HFF-Myc (cell line): Measurements from ENCODE around the gene OPHN1.

Experiments used
- DNase-seq: peaks from one replicate; pipeline ENCODE4 v3.0.0-alpha.2; 2011; ENCODE audit warnings: low read depth; ENCODE audit errors: extremely low read depth
- H3K4me3 ChIP-seq: replicated peaks from 2 replicates; pipeline ENCODE4 v1.5.1; 2011; ENCODE audit warnings: low read depth, mild to moderate bottlenecking, control low read depth, low read length
- TF ChIP-seq, protein P1 (sequence below): IDR thresholded peaks from 2 replicates; pipeline ENCODE4 v1.5.1; 2012; ENCODE audit warnings: mild to moderate bottlenecking, low read depth, low read length, control low read depth; ENCODE audit errors: missing control alignments

Gene OPHN1, protein sequence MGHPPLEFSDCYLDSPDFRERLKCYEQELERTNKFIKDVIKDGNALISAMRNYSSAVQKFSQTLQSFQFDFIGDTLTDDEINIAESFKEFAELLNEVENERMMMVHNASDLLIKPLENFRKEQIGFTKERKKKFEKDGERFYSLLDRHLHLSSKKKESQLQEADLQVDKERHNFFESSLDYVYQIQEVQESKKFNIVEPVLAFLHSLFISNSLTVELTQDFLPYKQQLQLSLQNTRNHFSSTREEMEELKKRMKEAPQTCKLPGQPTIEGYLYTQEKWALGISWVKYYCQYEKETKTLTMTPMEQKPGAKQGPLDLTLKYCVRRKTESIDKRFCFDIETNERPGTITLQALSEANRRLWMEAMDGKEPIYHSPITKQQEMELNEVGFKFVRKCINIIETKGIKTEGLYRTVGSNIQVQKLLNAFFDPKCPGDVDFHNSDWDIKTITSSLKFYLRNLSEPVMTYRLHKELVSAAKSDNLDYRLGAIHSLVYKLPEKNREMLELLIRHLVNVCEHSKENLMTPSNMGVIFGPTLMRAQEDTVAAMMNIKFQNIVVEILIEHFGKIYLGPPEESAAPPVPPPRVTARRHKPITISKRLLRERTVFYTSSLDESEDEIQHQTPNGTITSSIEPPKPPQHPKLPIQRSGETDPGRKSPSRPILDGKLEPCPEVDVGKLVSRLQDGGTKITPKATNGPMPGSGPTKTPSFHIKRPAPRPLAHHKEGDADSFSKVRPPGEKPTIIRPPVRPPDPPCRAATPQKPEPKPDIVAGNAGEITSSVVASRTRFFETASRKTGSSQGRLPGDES

DNA sequence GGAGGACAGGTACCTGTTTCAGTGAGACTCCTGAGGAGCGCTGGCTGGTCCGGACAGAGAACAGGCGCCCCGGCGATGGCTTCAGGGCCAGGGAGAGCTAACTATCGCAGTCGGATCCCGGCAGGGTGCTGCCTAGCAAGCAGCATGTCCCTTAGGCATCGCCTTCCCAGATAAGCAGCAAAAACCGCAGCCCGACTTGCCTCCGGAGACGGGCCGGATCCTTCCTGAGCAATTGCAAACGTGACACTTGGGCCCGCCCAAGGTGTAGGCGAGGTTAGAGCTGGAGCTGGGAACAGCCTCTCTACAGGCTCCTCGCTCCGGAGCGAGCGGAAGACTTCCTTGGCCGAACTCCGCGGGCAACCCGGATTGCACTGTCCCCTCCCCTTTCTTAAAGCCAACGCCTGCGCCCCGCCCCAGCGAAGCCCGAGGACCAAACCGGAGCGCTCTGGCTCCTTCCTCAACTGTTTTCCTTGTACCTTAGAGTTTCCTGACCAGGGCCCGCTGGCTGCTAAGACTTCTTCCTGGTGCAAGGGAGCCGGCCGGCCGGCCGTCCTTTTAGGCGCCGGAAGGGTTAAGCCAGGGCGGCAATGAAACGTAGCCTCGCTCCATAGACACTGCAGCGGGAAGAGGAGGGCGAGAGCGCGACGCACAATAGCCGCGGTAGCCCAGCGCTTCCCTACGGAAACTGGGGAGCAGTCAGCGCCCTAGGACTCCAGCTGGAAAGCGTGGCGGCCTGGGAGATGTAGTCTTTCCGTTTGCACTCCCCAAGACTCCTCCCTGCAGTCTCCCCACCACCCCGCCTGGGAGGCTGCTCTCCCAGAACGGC, at the start of gene OPHN1:
Gene OPHN1, minus strand, starts transcription at position 341 of the 826 bp plus-strand sequence. CDS start 475 bp downstream, outside the sequence.
- DNase-seq = no peak
- H3K4me3 ChIP-seq = peak within 1 kb of the TSS; percentile 52
- TF ChIP-seq, protein P1, sequence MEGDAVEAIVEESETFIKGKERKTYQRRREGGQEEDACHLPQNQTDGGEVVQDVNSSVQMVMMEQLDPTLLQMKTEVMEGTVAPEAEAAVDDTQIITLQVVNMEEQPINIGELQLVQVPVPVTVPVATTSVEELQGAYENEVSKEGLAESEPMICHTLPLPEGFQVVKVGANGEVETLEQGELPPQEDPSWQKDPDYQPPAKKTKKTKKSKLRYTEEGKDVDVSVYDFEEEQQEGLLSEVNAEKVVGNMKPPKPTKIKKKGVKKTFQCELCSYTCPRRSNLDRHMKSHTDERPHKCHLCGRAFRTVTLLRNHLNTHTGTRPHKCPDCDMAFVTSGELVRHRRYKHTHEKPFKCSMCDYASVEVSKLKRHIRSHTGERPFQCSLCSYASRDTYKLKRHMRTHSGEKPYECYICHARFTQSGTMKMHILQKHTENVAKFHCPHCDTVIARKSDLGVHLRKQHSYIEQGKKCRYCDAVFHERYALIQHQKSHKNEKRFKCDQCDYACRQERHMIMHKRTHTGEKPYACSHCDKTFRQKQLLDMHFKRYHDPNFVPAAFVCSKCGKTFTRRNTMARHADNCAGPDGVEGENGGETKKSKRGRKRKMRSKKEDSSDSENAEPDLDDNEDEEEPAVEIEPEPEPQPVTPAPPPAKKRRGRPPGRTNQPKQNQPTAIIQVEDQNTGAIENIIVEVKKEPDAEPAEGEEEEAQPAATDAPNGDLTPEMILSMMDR = no peak

- TF ChIP-seq, protein P1 = no peak
- no peak for DNase-seq
- H3K4me3 ChIP-seq = no peak overlapping the region
These were observed 47.7 kb upstream of the OPHN1 start for GRCh38 chrX:68480969-68481368.

- H3K4me3 ChIP-seq = no peak overlapping the region
- TF ChIP-seq, protein P1 = no peak
- DNase-seq = no peak
These were observed 31.5 kb upstream of the OPHN1 start for GRCh38 chrX:68464796-68465195.

GRCh38 chrX:68463880-68464279, 30.6 kb upstream of the OPHN1 start:
- no peak overlapping the region for H3K4me3 ChIP-seq
- TF ChIP-seq, protein P1 = no peak
- no peak for DNase-seq

GRCh38 chrX:68462653-68463052, 29.4 kb upstream of the OPHN1 start:
- TF ChIP-seq, protein P1 = peak; percentile 38
- DNase-seq = peak; percentile 15

DNA sequence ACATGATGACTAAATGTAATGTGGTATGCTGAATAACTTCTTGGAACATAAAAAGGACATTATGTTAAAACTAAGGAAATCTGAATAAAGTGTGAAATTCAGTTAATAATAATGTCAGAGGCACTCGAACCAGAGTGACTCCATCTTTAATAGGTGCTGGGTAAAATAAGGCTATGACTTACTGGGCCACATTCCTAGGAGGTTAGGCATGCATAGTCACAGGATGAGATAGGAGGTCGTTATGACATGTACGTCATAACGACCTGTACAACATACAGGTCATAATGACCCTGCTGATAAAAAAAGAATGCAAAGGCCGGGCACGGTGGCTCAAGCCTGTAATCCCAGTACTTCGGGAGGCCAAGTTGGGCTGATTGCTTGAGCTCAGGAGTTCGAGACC, 28.9 kb upstream of the OPHN1 start:
- H3K4me3 ChIP-seq = no peak overlapping the region
- TF ChIP-seq, protein P1 = no peak
- DNase-seq = no peak

More at GRCh38 chrX:68462653-68463052, 29.4 kb upstream of the OPHN1 start:
- H3K4me3 ChIP-seq = no peak overlapping the region
